ENCODE measurements around the gene CYP27A1.

The CYP27A1 gene

DNA sequence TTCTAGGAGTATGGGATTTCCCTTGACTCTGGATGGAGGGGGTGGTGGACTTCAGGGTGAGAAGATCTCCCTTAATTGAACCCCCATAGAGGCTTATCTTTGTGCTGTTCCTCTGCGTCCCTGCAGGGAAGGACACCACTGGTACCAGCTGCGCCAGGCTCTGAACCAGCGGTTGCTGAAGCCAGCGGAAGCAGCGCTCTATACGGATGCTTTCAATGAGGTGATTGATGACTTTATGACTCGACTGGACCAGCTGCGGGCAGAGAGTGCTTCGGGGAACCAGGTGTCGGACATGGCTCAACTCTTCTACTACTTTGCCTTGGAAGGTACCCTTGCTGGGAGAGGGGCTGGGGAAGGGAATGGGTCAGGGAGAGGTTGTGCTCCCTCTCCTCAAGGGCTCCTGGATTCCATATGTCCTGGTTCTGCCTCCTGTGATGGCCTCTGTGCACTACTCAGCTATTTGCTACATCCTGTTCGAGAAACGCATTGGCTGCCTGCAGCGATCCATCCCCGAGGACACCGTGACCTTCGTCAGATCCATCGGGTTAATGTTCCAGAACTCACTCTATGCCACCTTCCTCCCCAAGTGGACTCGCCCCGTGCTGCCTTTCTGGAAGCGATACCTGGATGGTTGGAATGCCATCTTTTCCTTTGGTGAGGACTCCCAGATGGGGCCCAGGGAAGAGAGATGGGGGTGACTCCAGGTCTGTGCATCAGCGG is 30.3 kb downstream of the CYP27A1 start:
- no peak for DNase-seq

DNA sequence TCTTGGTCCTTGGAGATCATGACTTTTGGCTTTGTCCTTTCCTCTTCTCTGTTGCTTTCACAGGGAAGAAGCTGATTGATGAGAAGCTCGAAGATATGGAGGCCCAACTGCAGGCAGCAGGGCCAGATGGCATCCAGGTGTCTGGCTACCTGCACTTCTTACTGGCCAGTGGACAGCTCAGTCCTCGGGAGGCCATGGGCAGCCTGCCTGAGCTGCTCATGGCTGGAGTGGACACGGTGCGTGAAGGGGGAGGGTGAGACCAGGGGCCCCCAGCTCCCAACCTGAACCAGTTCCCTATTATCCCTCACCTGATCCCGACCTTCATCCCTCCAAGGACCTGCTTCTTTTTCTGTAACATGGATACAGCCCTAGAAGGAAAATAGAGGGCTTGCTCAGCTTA is 30.9 kb downstream of the CYP27A1 start:
- no peak for DNase-seq

DNA sequence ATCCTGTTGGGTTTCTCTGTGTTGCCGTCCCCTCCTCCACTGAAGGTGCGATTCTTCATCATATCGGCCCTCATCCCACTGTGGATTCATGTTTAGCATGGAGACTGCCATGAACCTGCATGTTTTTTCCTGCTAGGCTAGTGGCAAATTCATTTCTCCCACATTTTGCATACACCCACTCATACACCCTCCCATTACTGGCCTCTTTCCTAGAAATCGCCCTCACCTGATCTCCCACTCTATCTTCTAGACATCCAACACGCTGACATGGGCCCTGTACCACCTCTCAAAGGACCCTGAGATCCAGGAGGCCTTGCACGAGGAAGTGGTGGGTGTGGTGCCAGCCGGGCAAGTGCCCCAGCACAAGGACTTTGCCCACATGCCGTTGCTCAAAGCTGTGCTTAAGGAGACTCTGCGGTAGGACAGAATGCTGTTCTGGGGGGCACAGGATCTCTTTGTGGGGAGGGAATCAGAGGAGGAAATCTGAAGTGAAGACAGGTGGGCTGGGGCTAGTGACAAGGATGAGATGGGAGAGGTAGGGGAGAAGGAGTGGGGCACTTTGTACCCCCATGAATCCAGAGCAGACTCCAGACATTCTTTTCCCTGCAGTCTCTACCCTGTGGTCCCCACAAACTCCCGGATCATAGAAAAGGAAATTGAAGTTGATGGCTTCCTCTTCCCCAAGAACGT is 32.0 kb downstream of the CYP27A1 start:
- no peak for DNase-seq

DNA sequence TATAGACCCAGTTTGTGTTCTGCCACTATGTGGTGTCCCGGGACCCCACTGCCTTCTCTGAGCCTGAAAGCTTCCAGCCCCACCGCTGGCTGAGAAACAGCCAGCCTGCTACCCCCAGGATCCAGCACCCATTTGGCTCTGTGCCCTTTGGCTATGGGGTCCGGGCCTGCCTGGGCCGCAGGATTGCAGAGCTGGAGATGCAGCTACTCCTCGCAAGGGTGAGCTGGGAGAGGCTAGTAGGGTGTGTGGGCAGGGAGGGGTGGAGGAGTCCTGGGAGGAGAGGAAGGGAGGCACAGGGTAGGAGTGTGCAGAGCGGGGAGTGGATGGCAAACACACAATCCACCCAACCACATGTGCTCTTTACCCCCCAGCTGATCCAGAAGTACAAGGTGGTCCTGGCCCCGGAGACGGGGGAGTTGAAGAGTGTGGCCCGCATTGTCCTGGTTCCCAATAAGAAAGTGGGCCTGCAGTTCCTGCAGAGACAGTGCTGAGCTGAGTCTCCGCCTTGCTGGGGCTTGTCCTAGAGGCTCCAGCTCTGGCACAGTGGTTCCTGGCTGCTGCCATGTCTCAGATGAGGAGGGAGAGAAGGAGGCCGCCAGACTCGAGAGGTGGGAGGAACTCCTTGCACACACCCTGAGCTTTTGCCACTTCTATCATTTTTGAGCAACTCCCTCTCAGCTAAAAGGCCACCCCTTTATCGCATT is 32.7 kb downstream of the CYP27A1 start:
- DNase-seq, result no peak

DNA sequence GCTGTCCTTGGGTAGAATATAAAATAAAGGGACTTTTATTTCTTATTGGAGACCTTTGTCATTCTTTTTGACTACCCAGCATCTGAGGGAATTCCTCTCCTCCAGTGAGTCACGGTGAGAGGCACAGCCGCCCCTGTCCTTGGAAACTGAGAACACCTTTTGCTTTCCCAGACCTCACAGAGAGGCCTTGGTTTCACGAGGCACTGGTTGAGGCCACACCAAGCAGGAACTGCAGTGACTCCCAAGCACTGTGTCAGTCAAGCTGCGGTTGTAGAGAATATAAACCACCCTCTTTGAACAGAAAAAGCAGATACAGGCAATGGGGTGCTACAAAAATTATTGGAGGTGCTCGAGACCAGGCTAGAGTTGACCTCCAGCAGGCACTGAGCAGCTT is 33.3 kb downstream of the CYP27A1 start:
- DNase-seq, result no peak

DNA sequence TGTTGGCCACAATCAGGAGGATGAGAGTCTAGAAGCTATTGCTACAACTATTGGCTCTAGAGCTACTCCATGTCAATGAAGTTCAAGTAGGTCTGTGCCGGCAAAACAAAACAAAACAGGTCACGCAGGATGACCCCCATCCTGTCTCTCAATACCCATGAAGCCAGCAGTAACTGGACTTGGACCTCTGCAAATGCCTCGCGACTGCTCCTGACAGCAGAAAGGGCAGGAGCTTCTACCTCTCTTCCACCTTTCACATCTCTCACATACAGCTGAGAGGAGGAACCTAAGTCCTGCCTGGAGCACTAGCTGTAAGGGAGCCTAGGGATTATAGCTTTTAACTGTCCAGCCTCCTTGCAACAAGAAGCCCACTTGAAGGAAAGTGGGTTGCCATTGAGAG is 33.7 kb downstream of the CYP27A1 start:
- no peak for DNase-seq

DNA sequence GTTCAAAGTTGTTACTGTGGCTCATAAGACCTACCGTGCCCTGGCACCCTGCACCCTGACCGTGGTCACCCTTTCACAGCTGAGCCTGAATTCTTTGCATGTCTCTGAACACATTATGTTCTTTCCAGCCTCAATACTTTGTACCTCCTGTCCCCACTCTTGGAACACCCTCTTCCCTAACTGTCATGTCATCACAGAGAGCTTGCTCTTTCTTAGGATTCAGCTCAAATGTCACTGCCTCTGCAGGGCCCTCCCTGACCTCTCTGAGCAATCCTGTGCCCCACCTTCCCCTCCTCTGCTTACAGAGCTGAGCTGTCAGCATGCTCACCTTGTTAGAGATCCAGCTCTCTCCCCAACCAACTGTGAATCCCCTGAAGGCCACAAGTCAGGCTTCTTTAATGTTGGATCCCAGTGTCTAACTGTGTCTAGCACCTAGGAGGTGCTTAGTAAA is 34.6 kb downstream of the CYP27A1 start:
- DNase-seq, result no peak

DNA sequence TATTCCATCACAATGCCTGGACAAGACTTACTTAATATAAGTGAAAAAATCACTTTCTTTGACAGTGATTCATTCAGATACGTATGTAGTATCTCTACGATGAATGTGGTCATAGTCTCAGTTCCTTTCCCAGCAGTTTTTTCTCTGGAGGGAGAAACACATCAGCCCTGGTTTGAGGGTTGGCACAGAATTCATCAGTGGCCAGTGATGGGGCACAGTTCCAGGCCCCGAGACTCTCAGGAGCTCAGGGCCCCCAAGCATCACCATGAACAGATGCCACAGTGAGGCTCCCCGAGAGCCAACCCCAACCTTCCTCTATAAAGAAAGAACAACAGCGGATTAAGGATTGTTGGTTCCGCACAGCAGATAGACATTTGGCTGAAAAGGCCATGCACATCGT is 37.1 kb downstream of the CYP27A1 start:
- no peak for DNase-seq

DNA sequence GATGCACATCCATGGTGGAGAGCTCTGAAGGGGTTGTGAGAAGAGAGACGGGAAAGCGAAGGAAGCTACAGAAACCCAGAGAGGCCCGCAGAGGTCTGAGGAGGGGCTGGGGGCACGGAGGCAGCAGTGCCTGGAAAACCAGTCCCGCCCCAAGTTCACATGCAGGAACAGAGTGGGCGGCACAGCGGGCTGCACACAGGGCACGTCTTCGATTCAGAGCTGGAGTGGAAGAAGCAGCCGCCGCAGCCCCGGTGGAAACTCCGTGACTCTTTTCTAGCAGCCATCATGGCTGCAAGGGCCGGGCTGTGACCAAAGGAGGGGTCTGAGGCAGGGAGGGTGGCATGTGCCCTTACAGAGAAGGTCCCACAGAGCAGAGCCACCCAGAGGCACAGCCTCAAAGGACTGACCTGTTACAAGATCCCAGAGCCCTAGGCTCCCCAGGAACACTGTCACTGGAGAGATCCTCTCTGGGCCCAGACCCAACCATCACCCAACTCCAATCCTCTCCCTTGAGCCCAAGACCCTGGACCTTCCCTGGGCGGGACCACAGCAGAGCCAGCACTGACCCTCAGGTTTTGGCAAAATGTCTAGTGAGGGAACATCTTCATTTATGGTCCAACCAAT is 38.9 kb downstream of the CYP27A1 start:
- DNase-seq, result no peak

DNA sequence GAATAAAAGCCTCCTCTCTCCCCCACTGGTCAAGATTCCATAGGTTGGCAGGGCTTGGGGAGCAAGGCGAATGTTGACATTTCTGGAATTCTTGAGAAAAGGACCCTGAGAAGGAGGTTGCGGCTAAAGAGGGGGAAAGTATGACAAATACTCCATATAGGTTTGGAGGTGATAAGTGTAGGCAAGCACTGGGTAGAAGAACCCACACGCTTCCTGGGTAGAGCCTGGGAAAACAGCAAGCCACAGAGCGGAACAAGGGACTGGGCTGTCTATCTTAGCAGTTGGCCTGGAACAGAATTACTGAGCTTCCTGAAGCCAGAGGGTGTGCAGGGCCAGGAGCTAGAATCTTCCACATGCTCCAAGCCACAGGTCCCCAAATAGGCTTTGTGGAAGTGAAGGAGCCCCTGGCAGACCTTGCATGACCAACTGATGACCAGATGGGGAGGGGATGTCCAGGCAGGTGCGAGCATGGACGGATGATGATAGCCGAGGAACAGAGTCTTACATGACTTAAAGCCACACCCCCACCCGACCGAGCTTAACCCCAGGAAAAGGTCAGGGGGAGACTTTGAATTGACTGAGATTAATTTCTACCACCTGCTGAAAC is 39.8 kb downstream of the CYP27A1 start:
- DNase-seq, result no peak

DNA sequence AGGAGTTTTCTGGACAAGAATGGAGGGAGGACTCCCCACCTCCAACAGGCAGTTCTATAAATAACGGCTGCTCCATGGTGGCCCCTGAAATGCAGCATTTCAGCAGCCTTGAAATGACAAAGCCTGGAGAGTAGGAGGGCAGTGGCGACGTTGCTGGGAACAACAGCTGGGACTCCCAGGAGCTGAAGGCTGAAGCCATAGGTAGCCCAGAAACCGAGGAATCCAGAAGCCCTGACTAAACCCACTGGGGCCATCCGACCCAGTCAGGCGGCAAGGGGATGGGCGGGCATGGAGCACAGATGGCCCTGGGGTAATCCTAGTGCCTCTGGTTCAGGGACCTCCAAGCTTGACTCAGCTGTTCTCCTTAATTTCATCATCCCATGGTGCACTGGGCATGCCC is 40.7 kb downstream of the CYP27A1 start:
- no peak for DNase-seq

DNA sequence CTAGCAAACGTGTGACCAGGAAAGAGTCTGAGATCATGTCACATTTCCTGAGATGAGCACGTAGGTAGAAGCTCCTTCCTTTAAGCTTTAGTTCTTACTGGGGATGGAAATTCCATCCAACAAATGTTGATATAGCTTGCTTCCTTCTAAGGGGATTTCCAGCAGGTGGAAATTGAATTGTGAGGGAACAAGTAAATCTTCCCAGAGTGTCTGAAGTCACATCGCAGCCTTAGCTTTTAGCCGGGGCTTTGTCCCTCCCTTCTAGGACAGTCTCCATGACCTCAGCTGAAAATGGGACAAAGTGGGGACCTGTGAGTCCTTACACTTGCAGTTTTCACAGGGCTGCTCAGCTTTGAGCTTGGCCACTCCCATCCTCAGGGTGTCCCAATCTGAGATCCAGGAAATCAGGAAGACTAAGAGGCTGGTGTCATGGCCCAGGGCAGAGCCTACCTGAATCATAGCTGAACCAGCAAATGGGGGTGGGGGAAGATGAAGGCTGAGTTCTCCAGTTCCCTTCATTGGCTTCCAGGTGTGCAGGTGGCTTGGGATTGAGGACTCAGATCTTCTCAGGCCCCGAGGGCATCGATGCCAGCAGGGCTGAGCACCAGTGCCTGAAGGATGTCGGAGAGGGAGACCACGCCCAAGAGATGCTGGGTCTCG is 41.4 kb downstream of the CYP27A1 start:
- DNase-seq, result no peak

DNA sequence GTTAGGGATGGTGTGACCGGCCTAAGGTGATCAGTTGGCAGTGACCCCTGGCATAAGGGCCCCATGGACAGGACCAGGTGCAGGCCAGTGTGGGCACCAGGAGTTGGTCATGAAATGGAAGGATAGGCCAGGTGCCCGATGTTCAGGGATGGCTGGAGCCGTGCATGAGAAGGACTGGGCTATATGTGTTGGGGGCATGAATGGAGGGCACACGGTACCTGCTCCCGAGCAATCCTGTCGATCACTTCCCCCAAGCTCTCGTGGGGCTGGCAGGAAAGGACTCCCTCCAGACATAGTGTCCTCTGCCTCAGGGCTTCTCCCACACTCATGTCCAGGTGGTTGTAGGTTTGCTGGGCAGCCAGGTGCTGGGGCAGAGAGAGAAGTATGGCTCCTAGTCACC is 42.1 kb downstream of the CYP27A1 start:
- no peak for DNase-seq

DNA sequence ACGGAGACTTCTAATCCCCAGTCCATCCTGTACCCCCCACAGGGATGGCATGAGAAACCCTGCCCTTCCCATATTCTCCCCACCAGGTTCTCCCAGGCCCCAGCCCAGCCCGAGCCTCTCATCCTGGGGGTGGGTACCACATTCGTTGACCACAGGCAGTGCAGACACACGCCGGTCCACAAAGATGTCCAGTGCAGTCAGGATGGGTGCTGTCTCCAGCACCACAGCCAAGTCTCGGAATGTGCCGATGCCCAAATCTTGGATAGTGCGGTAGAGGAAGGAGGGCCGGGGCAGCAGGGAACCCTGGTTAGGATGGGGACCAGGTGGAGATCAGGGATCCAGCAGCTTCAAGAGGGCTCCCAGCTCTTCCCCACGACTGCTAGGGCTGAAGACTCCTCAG is 44.8 kb downstream of the CYP27A1 start:
- DNase-seq, result no peak

DNA sequence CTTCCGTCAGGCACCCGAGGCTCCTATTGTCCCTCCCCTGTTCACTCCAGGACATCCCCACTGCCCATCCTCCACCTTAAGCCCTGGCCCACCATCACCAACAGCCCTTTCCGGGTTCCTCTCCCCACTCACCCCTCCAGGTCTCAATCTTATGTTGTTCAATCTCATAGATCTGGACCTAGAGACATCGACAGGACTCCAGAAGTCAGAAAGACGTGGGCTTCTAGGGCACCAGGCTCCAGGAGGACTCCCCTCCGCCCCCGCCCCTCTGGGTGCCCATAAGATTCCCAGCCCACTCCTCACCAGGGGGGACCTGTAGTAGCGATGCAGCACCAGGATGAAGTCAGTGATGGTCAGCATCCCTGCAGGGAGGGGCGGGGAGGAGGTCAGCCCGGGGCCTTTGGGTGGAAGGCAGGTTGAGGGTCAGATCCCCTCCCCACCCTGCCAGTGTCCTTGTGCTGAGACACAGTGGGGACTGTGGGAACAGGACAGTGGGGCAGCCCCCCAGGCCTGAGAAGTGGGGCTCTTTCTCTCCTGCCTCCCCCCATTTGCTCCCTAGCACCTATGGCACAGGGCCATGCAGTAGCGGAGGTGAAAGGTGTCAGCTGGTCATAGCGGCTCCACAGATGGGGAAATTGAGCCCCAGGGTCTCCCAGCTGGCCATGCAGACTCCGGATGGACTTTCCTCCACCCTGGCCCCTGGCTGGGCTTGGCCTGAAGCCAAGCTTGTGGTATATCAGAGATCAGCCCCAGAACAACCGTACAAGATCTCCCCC is 45.9 kb downstream of the CYP27A1 start:
- no peak for DNase-seq

DNA sequence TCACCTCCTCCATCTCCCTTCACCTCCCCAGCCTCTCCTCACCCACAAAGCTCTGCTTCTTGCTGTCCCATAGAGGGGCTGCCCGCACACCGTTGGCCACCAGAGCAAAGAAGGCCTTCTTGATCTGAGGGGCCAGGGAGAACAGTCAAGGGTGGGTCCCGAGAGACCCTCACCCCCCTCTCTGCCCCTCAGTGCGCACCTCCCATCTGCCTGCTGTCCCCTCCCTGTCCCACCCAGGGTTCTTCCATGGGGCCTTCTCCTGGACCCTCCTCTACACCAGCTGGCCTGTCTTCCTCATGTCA is 46.5 kb downstream of the CYP27A1 start:
- DNase-seq, result no peak

DNA sequence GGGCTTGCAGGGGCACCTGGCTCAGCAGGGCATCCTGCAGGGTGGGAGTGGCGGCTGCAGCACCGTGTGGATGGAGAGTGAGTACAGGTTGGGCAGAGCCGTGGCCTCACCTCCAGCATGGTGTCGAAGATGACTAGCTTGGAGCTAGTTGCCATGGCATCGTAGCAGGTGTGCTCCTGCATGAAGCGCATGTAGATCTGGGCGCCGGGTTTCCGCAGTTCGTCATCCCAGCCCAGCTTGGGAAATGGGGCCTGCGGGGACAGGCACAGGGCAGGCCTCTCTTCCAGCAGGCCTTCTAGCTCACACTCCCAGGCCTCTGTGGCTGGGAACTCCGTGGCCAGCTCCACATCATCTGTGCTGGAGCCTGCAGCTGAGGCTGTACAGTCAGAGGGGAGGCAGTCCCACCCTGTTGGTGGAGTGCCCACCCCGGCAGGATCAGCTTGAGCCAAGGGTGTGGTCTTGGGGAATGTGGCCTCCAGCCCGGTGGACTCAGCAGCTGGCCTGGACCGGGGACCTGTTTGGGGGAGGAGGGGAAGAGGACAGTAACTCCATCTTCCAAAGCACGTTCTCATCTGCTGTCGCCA is 48.0 kb downstream of the CYP27A1 start:
- no peak for DNase-seq

DNA sequence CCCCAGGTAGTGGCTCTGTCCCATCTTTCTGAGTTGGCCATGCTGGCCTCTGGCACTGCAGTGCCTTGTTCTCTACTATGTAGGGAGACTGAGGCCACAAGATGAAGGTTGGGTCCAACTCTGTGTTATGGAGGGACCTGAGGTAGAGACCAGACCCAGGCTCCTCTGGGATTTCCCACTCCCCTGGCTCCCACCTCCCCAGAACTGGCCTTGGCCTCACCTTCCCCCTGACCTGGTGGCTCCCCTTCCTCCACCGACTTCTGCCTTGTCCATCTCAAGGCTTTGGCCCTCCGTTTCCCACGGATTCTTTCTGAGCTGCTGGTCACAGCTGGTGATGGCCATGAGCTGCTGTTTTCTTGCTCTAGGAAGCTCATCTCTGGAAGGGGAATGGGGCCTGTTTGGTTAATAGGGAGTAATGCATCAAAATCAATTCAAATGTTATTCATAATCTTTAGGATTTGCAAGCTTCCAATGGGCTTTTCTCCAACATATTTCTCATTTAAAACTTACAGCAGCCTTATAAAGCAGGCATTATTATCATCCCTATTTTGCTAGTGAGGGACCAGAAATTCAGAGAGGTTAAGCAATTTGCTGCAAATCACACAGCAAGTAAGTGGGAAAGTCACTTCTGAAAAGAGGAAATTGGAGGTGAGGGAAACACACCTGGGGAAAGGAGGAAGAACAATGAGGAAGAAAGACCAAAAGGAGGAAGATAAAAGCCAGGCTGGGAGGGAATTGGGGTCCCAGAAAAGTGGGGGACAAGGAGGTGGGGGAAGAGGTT is 48.8 kb downstream of the CYP27A1 start:
- no peak for DNase-seq

DNA sequence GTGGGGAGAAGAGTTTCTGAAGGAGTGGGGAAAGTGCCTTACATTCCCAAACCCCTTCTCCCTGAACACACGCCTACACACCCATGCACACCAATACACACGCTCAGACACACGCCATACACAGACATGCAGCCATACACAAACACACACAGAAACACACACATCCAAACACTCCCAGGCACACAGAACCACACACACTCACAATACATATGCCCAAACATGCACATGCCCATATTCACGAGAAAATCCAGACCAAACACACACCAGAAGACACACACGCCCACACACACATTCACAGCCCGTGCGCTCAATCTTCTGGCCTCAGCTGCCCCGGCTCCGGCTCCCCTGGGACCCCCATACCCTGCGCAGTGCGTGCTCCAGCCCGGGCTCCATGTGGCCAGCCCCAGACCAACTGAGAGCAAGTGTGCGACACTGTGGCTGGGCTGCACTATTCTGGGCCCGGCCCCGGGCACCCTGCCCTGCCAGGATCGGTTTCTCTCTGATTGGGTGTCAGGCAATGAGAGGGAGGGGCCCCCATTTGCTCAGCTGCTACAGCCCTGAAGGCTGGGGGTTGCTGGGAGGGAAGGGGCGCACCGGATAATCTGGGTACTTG is 49.5 kb downstream of the CYP27A1 start, which contains the start of gene PRKAG3:
Gene PRKAG3 (minus strand): TSS at position 426 of the 613 bp plus-strand sequence.
- DNase-seq, result no peak

DNA sequence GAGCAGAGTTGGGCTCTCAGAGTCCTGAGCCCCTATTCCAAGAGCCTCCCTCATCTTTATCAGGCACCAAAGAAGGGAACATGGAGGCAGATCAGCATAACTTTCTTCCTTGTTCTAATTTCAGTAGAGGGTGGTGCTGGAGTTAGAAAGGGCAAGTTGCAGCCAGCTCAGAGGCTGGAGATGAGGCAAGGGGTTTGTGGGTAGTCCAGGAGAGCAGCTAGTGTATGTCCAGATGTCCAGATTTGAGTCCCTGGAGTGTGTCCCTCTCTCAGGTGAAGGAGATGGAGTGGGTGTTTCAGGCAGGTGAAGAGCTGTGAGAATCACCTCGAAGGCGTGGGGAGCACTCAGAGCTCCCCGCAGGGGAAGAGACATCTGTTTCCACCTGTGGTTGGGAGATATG is 50.1 kb downstream of the CYP27A1 start:
- no peak for DNase-seq

Measured in CD4-positive, alpha-beta T cell treated with Interleukin-4 for 1 hour (primary cell).